Keratinocyte (primary cell): ENCODE measurements around the gene TMX1.

Experiments
- CTCF ChIP-seq, 3 experiments: IDR thresholded peaks in 1 of 3; conservative IDR thresholded peaks in 1 of 3; optimal IDR thresholded peaks in 1 of 3; 2 replicates in 2 of 3; 3 replicates in 1 of 3; pipeline versions ENCODE3 to v1.5.1; 2011; ENCODE audit warnings: low read length in 3 of 3, mild to moderate bottlenecking in 3 of 3, moderate library complexity in 2 of 3, control low read depth in 1 of 3, inconsistent platforms in 1 of 3; ENCODE audit not compliant: insufficient read depth in 2 of 3; ENCODE audit errors: extremely low read depth in 1 of 3
- EZH2 ChIP-seq: IDR thresholded peaks from one replicate; pipeline ENCODE4 v1.6.1; 2012; ENCODE audit warnings: inconsistent platforms, mild to moderate bottlenecking, low read length, moderate library complexity

GRCh38 chr14:51262868-51263267, 22.8 kb downstream of the TMX1 start:
- no peak for TF ChIP-seq CTCF (optimal IDR thresholded peaks at IDR 0.05 in 1 of 3, IDR thresholded peaks at IDR 0.05 in 1 of 3, conservative IDR thresholded peaks at IDR 0.05 in 1 of 3; ENCODE audit: extremely low read depth in 1 of 3, insufficient read depth in 2 of 3, low read length in 3 of 3)
- TF ChIP-seq EZH2, result no peak
